Posterior vena cava (tissue), 2 donors: ENCODE data around the gene DPP8. TPM values are rescaled to one million over a fixed set of nuclear protein-coding genes. Genes with fewer than 3 reads are reported as not detected.
"Not testable (repeated sequence)": the region's sequence is repeated elsewhere in the genome, so short reads cannot be mapped to it uniquely, and the experiment has no call there.

Experiments used
- DNase-seq: peaks from one replicate; pipeline ENCODE4 v3.0.0-alpha.2; 2020; ENCODE audit warnings: low spot score
- intact Hi-C, 2 donors: fragments of 100-400 bp; cut with DNase I; formaldehyde crosslinking; loops; one replicate each; pipeline versions ENCODE4 v1.14.1 to v1.14.2; 2022 to 2023
- total RNA-seq, 2 donors: library from RNA; stranded (reverse); fragmentation: NEBNext Ultra II Directional; extraction: Animal tissue kit (Norgen Biotek cat#: 25700); gene quantifications; one replicate each; pipeline ENCODE4 v1.2.1, GENCODE V29; 2021
- donor health status: DM: yes; HTN: yes; CAD: no.
- donor health status: DM: yes; HTN: yes; CAD: no.

DPP8 gene
- total RNA-seq, 2 donors from 2014 or later: 35.6 to 40.9 TPM

DNA sequence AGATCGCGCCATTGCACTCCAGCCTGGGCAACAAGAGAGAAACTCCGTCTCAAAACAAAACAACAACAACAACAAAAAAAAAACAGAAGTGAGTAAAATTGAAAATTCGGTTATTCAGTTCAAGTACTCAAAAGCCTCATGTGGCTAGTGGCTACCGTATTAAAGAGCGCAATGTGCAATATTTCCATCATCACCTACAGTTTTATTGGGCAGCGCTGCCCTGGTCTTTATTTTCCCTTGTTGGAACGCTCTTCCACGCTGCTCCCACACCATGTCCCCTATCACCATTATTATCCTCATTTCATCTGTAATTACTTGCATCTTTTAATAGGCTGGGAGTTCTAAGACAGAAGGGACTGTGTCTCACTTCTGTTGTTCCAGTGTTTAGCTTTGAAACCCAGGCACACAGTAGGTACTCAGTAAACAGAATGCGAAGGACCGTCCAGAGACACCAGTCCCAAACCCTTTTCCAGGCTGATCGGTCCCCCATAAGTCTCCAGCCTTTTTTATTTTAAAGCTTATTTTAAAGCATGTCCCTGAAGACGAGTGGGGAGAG is 12.4 kb upstream of the DPP8 start:
- DNase-seq: no peak
- intact Hi-C loops: no loop called here

DNA sequence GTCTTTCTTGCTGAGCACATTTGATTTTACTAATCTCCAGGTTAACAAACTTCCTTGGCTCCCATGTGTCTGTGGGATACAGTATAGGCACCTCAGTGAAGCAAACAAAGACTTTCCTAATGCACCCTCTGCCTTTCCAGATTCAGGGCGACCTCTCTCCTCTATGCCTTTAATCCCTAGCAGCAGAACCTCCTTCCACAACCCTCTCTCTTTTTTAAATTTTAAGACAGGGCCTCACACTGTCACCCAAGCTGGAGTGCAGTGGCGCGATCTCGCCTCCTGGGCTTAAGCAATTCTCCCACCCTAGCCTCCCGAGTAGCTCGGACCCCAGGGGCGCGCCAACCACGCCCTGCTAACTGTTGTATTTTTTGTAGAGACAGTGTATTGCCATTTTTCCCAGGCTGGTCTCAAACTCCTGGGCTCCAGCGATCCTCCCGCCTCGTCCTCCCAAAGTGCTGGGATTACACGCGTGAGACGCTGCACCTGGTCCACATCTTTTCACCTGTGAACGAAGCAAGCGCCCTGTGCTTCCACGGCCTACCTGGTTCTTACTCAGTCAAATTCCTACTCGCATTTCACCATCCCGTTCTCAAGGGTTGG is 11.1 kb upstream of the DPP8 start:
- intact Hi-C loops: no loop called here
- DNase-seq: no peak

DNA sequence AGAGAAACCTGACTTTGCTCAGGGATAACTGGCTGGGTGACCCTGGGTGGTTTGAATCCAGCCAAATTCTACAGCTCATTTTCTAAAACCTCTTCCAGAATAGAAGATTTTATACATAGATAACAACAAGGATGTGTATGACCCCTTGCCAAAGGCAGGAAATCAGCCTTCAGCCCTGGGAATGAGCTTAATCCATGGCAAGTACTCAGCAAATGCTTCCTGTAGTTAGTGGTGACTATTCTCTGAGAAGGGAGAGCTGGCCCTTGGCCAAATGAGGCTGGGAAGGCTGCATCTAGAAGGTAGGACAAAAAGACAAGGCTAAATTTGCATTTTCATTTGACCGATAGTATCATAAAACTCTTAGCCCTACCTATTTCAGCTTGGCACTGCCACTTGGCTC is 8.1 kb upstream of the DPP8 start:
- no peak for DNase-seq
- intact Hi-C loops: no loop called here

DNA sequence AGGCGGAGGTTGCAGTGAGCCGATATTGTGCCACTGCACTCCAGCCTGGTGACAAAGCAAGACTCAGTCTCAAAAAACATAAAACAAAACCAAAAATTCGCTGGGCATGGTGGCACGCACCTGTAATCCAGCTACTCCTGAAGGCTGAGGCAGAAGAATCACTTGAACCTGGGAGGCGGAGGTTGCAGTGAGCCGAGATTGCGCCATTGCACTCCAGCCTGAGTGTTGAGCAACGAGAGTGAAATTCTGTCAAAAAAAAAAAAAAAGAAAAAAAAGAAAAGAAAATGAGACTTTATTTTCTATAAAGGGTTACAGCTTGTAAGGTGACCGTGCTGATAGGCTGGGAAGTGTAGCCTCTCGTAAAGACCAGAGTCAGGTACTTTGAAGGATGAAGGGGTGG is 6.7 kb upstream of the DPP8 start:
- intact Hi-C loops: no loop called here
- no peak for DNase-seq

DNA sequence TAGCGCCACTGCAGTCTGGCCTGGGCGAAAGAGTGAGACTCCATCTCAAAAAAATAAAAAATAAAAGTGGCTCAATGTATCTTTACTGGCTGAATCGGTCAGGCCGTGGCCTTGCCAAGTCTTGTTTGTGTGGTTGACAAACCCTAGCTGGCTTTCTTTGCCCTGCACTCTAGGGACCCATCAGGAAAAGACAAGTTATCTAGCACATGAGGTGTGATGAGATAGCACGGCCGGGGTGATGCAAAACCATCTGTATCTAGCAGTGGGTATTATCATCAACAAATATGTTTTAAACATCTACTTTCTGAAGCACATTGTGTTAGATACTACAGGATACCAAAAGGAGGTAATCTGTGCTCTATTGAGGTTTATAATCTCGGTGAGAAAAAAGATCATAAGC is 3.9 kb upstream of the DPP8 start:
- DNase-seq: no peak

DNA sequence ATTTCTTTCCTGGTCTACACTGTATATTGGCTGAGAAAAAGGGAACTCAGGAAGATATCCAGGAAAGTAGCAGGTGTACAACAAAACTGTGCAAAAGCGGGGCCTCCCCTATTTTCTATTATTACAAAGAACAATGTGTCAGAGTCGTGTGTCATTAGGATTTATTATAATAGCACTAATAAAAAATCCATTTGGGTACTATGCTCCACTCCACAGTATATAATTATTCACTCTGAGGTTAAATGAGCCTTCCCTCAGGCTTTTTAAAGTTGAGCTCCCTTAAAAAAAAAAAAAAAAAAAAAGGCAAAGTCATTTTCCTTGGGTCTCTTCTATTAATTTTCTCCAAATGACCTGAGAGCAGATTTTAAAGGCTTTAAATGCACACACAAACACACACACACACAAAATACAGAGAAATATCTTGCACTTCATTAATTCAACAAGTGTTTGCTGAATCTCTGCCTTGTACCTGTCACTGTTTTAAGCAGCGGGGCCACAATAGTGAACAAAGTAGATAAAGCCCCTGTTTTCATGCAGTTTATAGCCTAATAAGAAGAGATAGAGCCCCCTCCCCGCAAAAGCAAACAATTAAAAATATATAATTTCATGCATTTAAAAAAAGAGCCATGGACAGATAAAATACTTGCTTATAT is 1.3 kb upstream of the DPP8 start:
- no peak for DNase-seq
- intact Hi-C loops: no loop called here

More for the DNA sequence above, 3.9 kb upstream of the DPP8 start:
- intact Hi-C loops: no loop called here

DNA sequence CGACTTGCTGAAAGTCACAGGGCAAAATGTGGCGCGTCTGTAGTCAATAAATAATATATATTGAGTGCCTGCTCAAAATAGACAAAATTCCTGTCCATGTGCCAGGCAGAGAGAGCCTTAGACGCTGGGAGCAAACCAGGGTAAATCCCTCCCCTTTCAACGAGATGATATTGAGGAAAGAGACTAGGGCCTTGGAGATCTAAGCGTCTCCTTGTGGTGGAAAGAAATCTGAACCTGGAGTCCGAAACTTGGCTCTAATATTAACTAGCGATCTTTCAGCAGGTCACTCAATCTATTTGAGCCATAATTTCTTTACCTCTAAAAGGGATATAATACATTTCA is 348 bp upstream of the DPP8 start:
- no peak for DNase-seq
- intact Hi-C loops: no loop called here

DNA sequence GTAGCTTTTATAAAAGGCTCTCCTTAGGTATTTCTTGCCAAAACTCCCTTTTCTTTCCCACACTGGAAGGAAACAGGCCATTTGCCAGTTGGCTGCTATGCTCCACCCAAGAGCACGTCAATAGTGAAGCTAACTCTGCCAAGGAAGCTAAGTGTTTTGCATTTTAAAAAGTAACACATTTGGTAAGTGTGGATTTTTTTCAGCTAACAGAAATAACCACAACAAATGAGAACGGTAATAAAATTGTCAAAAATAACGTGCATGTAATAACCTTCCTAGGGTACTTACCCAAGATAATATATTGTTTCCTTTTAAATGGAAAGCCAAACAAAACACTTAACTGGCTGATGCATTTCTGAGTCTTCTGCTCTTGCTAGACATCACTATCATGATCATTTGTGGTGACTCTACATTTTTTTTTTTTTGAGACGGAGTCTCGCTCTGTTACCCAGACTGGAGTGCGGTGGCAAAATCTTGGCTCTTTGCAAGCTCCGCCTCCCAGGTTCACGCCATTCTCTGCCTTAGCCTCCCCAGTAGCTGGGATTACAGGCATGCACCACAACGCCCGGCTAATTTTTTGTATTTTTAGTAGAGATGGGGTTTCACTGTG is 4.6 kb downstream of the DPP8 start:
- DNase-seq: peak; percentile 86
- intact Hi-C loops: no loop called here

DNA sequence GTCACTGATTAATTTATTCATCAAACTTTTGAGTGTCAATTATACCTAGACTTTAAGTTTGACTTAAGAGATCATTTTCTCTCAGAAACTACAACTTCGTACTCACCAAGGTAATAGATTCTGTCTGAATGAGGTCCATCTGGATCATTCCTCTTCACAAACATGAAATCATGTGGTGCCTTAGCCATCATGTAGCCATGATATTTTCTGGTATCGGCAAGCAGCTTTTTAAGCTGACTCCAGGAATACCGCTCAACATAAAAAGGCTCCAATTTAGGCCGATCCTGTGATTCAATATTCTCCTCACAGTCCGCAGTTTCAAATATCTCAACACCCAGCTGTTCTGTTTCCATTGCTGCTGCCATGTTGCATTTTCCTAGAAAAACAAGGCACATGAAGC is 5.3 kb downstream of the DPP8 start:
- no peak for DNase-seq
- intact Hi-C loops: no loop called here

DNA sequence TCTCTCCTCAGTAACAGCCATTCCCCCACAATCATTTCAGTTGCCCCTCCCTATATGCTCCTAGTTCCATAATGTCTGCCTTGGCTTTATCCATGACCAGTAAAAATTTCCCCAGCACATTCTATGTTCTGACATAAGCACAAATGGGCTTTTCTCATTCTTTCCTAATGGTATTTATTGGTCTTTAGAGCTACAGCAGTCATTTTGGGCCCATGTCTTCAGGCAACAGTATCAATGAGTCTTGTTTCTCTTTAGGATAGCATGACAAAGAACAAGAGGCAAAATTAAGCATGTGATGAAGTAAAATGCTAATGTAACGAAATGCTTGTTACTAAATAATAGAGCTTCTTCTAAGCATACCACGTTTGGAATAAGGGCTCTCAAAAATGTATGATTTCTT is 8.2 kb downstream of the DPP8 start:
- no peak for DNase-seq
- intact Hi-C loops: no loop called here

DNA sequence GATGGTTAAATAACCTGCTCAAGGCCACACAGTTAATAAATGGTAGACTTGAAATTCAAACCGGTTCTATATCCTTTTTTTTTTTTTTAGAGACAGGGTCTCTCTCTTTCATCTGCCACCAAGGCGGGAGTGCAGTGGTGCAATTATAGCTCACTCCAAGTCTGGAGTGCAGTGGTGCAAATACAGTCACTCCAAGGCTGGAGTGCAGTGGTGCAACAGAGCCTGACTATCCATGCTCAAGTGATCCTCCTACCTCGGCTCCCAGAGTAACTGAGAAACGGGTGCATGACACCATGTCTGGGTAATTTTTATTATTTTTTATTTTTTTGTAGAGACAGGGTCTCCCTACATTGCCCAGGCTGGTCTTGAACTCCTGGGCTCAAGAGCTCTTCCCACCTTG is 23.4 kb downstream of the DPP8 start:
- no peak for DNase-seq
- intact Hi-C loops: no loop called here

DNA sequence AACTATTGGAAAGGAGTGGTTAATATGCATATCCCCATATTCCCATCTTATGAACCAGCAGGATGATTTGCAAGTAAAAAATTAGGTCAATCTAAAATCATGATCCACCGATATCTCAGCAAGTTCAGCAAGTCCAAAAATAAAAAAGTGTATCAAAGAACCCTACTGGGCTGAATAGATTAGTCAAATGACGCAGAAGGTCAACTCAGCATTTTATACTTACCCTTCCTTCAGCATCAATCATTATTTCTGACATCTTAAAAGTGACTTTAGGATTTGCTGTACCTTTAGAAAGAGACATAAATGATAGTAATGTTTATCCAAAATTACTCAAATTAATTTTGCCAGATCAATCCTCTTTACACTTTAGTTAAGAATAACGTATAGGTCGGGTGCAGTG is 32.6 kb downstream of the DPP8 start:
- intact Hi-C loops: no loop called here
- DNase-seq: no peak

DNA sequence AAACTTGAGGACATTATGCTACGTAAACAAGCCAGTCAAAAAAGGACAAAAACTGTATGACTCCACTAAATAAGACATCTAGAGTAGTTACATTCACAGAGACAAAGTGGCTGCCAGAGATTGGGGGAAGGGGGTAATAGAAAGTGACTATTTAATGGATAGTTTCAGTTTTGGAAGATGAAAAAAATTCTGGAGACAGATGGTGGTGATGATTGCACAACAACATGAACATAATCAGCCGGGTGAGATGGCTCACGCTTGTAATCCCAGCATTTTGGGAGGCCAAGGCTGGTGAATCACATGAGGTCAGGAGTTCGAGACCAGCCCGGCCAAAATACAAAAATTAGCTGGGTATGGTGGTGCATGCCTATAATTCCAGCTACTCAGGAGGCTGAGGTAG is 40.6 kb downstream of the DPP8 start:
- intact Hi-C loops: no loop called here
- no peak for DNase-seq

DNA sequence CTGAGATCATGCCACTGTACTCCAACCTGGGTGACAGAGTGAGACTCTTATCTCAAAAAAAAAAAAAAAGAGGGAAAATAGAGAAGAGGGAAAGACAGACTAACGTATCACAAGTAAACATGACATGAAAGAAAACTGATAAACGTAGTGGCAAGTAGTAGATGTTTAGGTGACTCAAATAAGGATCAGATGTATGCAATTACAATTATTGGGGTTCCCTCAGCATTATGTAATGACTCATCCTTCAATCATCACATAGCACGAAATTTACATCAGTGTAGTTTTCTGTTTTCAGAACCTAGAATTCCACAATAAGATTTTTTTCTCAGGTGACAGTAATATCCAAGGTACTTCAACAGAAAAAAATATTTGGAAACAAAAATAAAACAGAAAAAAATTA is 46.6 kb downstream of the DPP8 start:
- DNase-seq: no peak
- intact Hi-C loops: no loop called here

DNA sequence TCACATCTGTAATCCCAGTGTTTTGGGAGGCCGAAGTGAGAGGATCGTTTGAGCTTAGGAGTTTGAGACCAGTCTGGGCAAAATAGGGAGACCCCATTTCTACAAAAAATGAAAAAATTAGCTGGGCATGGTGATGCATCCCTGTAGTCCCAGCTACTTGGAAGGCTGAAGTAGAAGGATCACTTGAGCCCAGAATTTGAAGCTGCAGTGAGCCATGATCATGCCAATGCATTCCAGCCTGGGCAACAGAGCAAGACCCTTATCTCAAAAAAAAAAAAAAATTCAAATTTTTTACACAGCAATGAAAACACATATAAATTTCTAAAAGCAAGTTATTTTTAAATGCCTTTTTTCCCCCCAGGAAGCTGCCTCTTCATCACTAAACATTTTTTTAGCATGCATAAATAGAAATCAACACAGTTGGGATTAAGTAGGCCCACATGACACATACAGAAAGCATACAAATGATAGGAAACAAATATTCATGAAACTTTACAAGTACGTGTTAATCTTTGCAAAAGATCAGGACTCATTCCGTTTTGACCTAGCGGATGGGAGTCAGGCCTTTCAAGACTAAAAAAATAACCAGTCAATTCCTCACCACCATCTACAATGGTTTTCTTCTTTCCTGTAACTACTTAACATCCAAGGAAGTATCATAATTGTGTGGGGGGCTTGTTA is 49.1 kb downstream of the DPP8 start:
- intact Hi-C loops: no loop called here
- DNase-seq: no peak

DNA sequence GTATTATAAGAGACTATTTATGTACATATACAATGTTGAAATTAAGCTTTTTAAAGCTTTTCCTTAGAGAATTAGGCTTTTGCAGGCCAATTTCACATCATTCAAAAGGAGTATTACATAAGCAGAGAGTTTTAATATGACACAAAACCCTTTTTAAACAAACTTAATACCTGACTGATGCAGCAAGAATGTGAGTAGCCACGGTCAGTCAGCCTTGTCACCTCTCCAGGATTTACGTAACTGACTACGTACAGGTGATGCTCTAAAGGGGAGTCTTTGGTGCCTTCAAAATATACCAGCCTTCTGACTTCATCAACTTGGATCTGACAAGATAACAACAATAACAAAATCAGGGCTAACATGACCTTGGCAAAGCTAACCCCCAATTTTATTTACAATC is 50.6 kb downstream of the DPP8 start:
- intact Hi-C loops: no loop called here
- DNase-seq: no peak

DNA sequence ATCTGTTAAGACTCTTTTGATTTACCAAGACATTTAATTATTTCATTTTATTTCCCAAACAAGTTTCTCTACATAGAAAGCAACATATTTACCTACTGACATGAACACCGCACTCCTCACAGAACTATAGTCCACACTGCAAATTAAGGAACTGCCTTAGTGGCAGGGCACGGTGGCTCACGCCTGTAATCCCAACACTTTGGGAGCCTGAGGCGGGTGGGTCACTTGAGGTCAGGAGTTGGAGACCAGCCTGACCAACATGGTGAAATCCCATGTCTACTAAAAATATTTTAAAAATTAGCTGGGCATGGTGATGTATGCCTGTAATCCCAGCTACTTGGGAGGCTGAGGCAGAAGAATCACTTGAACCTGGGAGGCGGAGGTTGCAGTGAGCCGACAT is 54.4 kb downstream of the DPP8 start:
- DNase-seq, intact Hi-C loops: not testable (repeated sequence)

DNA sequence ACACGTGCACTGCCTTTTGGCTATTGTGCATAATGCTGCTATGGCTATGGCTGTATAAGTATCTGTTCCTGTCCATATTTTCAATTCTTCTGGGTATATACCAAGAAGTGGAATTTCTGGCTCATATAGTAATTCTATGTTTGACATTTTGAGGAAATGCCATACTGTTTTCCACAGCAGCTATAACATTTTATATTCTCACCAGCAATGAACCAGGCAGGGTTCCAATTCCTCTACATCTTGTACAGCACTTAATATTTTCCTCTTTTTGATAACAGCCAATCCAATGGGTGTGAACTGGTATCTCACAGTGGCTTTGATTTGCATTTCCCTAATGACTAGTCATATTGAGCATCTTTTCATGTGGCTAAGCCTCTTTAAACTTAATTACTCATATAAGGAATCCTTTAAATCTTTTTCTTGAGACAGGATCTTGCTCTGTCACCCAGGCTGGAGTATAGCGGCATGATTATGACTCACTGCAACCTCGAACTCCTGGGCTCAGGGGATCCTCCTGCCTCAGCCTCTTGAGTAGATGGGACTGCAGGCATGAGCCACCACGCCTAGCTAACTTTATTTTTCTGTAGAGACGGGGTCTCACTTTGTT is 56.6 kb downstream of the DPP8 start:
- intact Hi-C loops: no loop called here
- DNase-seq: no peak

DNA sequence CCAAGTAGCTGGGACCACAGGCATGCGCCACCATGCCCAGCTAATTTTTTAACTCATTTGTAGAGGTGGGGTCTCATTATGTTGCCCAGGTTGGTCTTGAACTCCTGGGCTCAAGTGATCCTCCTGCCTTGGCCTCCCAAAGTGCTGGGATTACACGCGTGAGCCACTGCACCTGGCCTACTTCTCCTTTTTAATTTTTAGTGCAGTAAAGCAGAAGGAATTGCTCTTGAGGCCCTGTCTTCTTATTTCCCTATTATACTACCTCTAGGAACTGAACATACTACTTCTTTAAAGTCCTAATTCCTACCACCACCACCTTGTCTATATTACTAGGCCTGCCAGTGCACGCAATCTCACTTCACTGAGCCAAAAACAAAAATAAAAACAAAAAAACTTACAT is 62.2 kb downstream of the DPP8 start:
- DNase-seq, intact Hi-C loops: not testable (repeated sequence)

DNA sequence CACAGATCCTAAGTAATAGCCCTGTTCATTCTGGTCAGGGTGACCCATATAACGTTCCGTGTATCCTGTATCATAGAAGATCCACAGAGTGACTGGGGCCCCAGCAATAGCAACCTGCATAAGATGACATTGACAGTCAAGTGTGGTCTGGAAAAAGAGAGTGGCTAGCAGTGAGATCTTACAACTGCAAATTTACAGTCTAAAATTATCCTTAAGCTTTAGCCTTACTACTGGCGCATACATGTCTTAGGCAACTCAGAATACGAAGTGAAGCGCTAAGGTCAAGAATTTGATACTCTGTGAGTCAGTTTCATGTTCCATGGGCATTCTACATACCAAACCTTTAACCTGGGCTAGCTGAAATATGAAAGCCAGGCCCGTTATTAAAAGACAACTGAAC is 65.5 kb downstream of the DPP8 start:
- intact Hi-C loops: no loop called here
- DNase-seq: no peak
